H9 (cell line): Measurements from ENCODE around the gene PBX1. TPM values are rescaled to one million over a fixed set of nuclear protein-coding genes. Genes with fewer than 3 reads are reported as not detected.

Experiments used
- DNase-seq: peaks from one replicate; pipeline ENCODE4 v3.0.0-alpha.2; 2017
- H2AFZ ChIP-seq: one replicate; pipeline ENCODE4 v1.6.1; 2013; ENCODE audit warnings: mild to moderate bottlenecking, low read length, control low read depth, moderate library complexity
- H2AK5ac ChIP-seq: 2 replicates; pipeline ENCODE4 v1.6.1; 2013; ENCODE audit warnings: low read length, control low read depth, mixed read lengths; ENCODE audit not compliant: insufficient read length
- H2BK120ac ChIP-seq: one replicate; pipeline ENCODE4 v1.6.1; 2013; ENCODE audit warnings: low read depth, mild to moderate bottlenecking, low read length, control low read depth, inconsistent platforms; ENCODE audit not compliant: poor library complexity, severe bottlenecking
- H2BK12ac ChIP-seq: 2 replicates; pipeline ENCODE4 v1.6.1; 2013; ENCODE audit warnings: low read length, control low read depth, mixed read lengths, low read depth; ENCODE audit not compliant: insufficient read length
- H2BK15ac ChIP-seq: 2 replicates; pipeline ENCODE4 v1.6.1; 2013; ENCODE audit warnings: low read depth, low read length, control low read depth
- H2BK20ac ChIP-seq: one replicate; pipeline ENCODE4 v1.6.1; 2013; ENCODE audit warnings: low read depth, mild to moderate bottlenecking, low read length, control low read depth, inconsistent platforms; ENCODE audit not compliant: poor library complexity, severe bottlenecking
- H2BK5ac ChIP-seq: 2 replicates; pipeline ENCODE4 v1.6.1; 2013; ENCODE audit warnings: low read length, control low read depth, mixed read lengths; ENCODE audit not compliant: insufficient read length
- H3K14ac ChIP-seq: 2 replicates; pipeline ENCODE4 v1.6.1; 2013; ENCODE audit warnings: low read length, control low read depth; ENCODE audit not compliant: insufficient read depth
- H3K18ac ChIP-seq: 2 replicates; pipeline ENCODE4 v1.6.1; 2013; ENCODE audit warnings: low read depth, mild to moderate bottlenecking, mixed read lengths, low read length, control low read depth; ENCODE audit not compliant: insufficient read length
- H3K23ac ChIP-seq: 2 replicates; pipeline ENCODE4 v1.6.1; 2013; ENCODE audit warnings: low read length, control low read depth, mixed read lengths, low read depth; ENCODE audit not compliant: insufficient read length
- H3K23me2 ChIP-seq: 2 replicates; pipeline ENCODE4 v1.6.1; 2013; ENCODE audit warnings: low read depth, mild to moderate bottlenecking, mixed read lengths, low read length, control low read depth; ENCODE audit not compliant: insufficient read length, poor library complexity, severe bottlenecking
- H3K27ac ChIP-seq: 2 replicates; pipeline ENCODE4 v1.5.1; 2013; ENCODE audit warnings: low read length, control low read depth, mixed read lengths, low read depth; ENCODE audit not compliant: insufficient read length
- H3K27me3 ChIP-seq: 2 replicates; pipeline ENCODE4 v1.6.1; 2013; ENCODE audit warnings: low read length, control low read depth, inconsistent platforms; ENCODE audit not compliant: insufficient read depth
- H3K4ac ChIP-seq: 2 replicates; pipeline ENCODE4 v1.6.1; 2013; ENCODE audit warnings: low read depth, mild to moderate bottlenecking, control low read depth, inconsistent platforms, low read length, moderate library complexity
- H3K4me1 ChIP-seq: 2 replicates; pipeline ENCODE4 v1.6.1; 2013; ENCODE audit warnings: low read length, control low read depth, inconsistent platforms; ENCODE audit not compliant: insufficient read depth
- H3K4me2 ChIP-seq: 2 replicates; pipeline ENCODE4 v1.6.1; 2013; ENCODE audit warnings: low read length, control low read depth, mixed read lengths; ENCODE audit not compliant: insufficient read length, insufficient read depth
- H3K56ac ChIP-seq: 2 replicates; pipeline ENCODE4 v1.6.1; 2013; ENCODE audit warnings: low read depth, mild to moderate bottlenecking, mixed read lengths, low read length, control low read depth; ENCODE audit not compliant: insufficient read length
- H3K79me1 ChIP-seq: 2 replicates; pipeline ENCODE4 v1.6.1; 2013; ENCODE audit warnings: low read depth, mild to moderate bottlenecking, moderate library complexity, low read length, control low read depth, inconsistent platforms; ENCODE audit not compliant: insufficient read depth, poor library complexity, severe bottlenecking
- H3K79me2 ChIP-seq: 2 replicates; pipeline ENCODE4 v1.6.1; 2013; ENCODE audit warnings: low read length, control low read depth, inconsistent platforms; ENCODE audit not compliant: insufficient read depth
- H3K9ac ChIP-seq: 2 replicates; pipeline ENCODE4 v1.6.1; 2013; ENCODE audit warnings: low read length, control low read depth, mixed read lengths; ENCODE audit not compliant: insufficient read length; ENCODE audit errors: extremely low read depth
- H3K9me3 ChIP-seq: one replicate; pipeline ENCODE4 v1.6.1; 2013; ENCODE audit warnings: low read depth, low read length, inconsistent platforms; ENCODE audit not compliant: control insufficient read depth
- H3T11ph ChIP-seq: one replicate; pipeline ENCODE4 v1.6.1; 2013; ENCODE audit warnings: mild to moderate bottlenecking, low read length, control low read depth, inconsistent platforms
- H4K20me1 ChIP-seq: one replicate; pipeline ENCODE4 v1.6.1; 2013; ENCODE audit not compliant: control insufficient read depth, insufficient read length, insufficient read depth
- H4K5ac ChIP-seq: 2 replicates; pipeline ENCODE4 v1.6.1; 2013; ENCODE audit warnings: low read depth, mild to moderate bottlenecking, mixed read lengths, low read length, control low read depth; ENCODE audit not compliant: insufficient read length
- H4K8ac ChIP-seq: replicated peaks from 2 replicates; pipeline ENCODE4 v1.6.1; 2013; ENCODE audit warnings: low read length, control low read depth, mixed read lengths, low read depth; ENCODE audit not compliant: insufficient read length
- H4K91ac ChIP-seq: 2 replicates; pipeline ENCODE4 v1.6.1; 2013; ENCODE audit warnings: low read depth, mild to moderate bottlenecking, moderate library complexity, mixed read lengths, low read length, control low read depth; ENCODE audit not compliant: insufficient read length
- H3K27ac Mint-ChIP-seq, 3 experiments: 2 replicates in 2 of 3; 3 replicates in 1 of 3; pipeline ENCODE4 v1.8.0; 2020 to 2021; ENCODE audit warnings: mixed read lengths in 3 of 3, mild to moderate bottlenecking in 1 of 3, moderate library complexity in 1 of 3
- H3K27me3 Mint-ChIP-seq: 2 replicates; pipeline ENCODE4 v1.8.0; 2021; ENCODE audit warnings: low read depth, mild to moderate bottlenecking, moderate library complexity, mixed read lengths
- H3K36me3 Mint-ChIP-seq, 3 experiments: 2 replicates in 2 of 3; 3 replicates in 1 of 3; pipeline ENCODE4 v1.8.0; 2020 to 2021; ENCODE audit warnings: low read depth in 3 of 3, mixed read lengths in 3 of 3; ENCODE audit not compliant: insufficient read depth in 1 of 3
- H3K4me1 Mint-ChIP-seq, 2 experiments: 2 replicates each; pipeline ENCODE4 v1.8.0; 2020; ENCODE audit warnings: mixed read lengths in 2 of 2
- H3K4me3 Mint-ChIP-seq, 2 experiments: 2 replicates in 1 of 2; 3 replicates in 1 of 2; pipeline ENCODE4 v1.8.0; 2020 to 2021; ENCODE audit warnings: mild to moderate bottlenecking in 2 of 2, mixed read lengths in 2 of 2, moderate library complexity in 1 of 2
- H3K9me3 Mint-ChIP-seq, 2 experiments: 2 replicates in 1 of 2; 3 replicates in 1 of 2; pipeline ENCODE4 v1.8.0; 2020; ENCODE audit warnings: mild to moderate bottlenecking in 2 of 2, mixed read lengths in 2 of 2, moderate library complexity in 1 of 2
- CTCF ChIP-seq: fragments of 200-600 bp; sonication (generic); conservative IDR thresholded peaks from 3 replicates; pipeline ENCODE4 v1.8.0; 2021; ENCODE audit warnings: antibody characterized with exemption, mild to moderate bottlenecking
- WGBS: extraction: QIAGEN DNeasy Blood & Tissue Kit; methylation state at CpG from one replicate; pipeline ENCODE4 v1.1.7; 2013; ENCODE audit warnings: missing lambda C conversion rate, low lambda C conversion rate, mixed read lengths; ENCODE audit not compliant: insufficient read length; ENCODE audit errors: extremely low coverage; 5-methylcytosine and 5-hydroxymethylcytosine counted together
- total RNA-seq: library from RNA; stranded (reverse); gene quantifications from 2 replicates; pipeline ENCODE4 v1.2.1, GENCODE V29; 2021

PBX1 gene
- total RNA-seq, 1 experiment from 2014 or later = 142 TPM

- Histone ChIP-seq H3K9ac (no peak overlapping the region), H3K4ac (no peak overlapping the region), H3K79me1 (peaks cover 3% of the 10 kb centered on the region), H3K23ac (no peak overlapping the region), H2AK5ac (no peak overlapping the region), H3K18ac (no peak overlapping the region), H3K56ac (no peak overlapping the region), H3K14ac (no peak overlapping the region), H4K20me1 (no peaks in the 10 kb centered on the region), H2BK12ac (no peak overlapping the region), H3K23me2 (no peaks in the 10 kb centered on the region), H2AFZ (no peak overlapping the region), H3K79me2 (peaks cover 3% of the 10 kb centered on the region; the same call in 1 of the 2 replicates), H2BK5ac (no peak overlapping the region), H3T11ph (no peak overlapping the region), H2BK20ac (no peak overlapping the region), H3K4me1 (peaks cover 9% of the 10 kb centered on the region), H3K4me2 (no peak overlapping the region), H2BK120ac (no peak overlapping the region), H3K27ac (no peak overlapping the region), H4K8ac (no peak overlapping the region), H3K27me3 (no peaks in the 10 kb centered on the region), H2BK15ac (no peak overlapping the region), H4K91ac (no peak overlapping the region), H3K9me3 (no peaks in the 10 kb centered on the region), H4K5ac (no peak overlapping the region)
- H3K27me3 Mint-ChIP-seq = no peaks in the 10 kb centered on the region
- no peak overlapping the region for H3K27ac Mint-ChIP-seq
- TF ChIP-seq CTCF = no peak
- no peak overlapping the region for H3K4me3 Mint-ChIP-seq
- DNase-seq = no peak
- peaks cover 21 to 25% of the 10 kb centered on the region in 2 experiments for H3K4me1 Mint-ChIP-seq
- no CpG with 5 or more reads among the region's 8 CpGs for WGBS
- H3K9me3 Mint-ChIP-seq = no peaks in the 10 kb centered on the region
- H3K36me3 Mint-ChIP-seq = no peaks in the 10 kb centered on the region; a peak in 2 of 7 replicates
Observed at GRCh38 chr1:164716992-164717703, 158.2 kb downstream of the PBX1 start.
